ENCODE measurements around the gene UGT1A9.

The UGT1A9 gene

DNA sequence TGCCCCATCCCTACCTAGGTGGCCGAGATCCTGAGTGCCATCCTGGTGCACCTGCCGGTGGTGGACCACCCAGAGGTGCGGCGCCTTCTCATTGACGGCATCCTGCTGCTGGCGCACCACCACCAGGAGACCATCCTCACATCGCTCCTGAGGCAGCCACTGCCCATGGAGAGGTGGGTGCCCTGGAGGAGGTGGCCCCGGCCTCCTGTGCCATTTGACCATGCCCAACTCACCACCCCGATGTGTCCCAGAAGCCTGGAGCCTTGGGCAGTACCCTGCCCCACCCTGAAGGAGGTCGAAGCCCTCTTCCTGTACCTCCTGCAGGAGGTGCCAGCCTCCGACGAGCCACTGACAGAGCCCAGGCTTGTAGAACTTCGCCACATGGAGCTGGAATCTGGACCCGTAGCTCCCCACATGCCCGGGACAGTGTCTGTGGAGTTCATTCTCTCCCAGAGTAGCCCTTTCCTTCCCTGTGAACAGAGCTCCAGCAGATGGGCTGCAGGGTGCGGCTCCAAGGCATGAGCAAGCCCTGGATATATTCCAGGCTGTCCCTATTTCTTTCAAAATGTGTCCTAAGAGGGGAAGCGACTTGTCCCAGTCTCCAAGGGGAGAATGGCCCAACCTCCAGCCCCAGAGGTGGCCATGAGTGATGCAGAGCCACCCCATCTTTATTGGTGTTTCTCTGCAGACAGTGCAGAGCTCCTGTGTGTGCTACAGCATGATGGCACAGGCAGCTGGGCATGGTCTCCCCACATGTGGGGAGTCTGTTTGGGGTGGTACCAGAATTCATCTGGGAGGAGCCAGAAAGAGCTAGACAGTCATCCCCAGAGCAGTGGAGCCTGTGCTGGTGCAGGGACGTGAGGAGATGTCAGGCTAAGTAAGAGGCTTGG is 148.4 kb downstream of the UGT1A9 start:
- ATAC-seq = no peak

- ATAC-seq = no peak
Observed at GRCh38 chr2:233820774-233821105, 149.0 kb downstream of the UGT1A9 start.

DNA sequence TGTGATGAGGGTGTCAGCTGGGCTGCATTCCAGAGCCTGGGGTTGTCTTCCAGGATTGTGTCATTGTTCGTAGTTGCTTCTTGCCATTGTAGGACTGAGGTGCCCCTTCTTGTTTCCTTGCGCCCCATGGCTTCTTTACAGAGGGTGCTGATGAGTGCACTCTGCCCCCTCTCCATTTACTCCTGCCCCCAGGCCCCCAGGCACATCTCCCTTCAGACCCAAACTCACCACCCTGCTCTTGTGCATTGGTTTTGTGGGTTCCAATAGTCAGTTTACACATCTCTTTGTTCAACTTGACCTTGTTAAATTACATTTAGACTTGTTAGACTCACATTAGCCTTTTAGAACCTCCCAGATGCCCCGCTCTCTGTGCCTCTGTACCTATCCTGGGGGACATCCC is 149.5 kb downstream of the UGT1A9 start:
- ATAC-seq = no peak

DNA sequence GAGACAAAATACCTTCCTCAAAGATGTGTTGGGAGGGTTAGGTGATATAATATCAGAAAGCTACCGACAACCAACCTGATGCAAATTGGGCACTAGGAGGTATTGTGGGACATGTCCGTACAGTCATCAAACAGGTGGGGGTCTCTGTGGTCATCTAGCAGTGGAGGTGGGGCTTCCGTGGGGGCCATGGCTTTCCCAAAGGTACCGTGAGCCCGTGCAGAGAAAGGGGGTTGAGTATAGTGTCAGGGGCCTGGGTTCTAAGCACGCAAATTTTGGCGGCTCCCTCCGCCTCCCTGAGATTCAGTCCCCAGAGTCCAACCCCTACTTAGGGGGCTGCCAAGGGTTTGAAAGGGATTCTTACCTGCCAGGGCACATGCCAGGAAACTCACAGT is 150.0 kb downstream of the UGT1A9 start:
- no peak for ATAC-seq

GRCh38 chr2:233822101-233822771 is 150.5 kb downstream of the UGT1A9 start:
- ATAC-seq = no peak
